AG09319 (cell line): Measurements from ENCODE around the gene FBXL20.

ENCODE experiments used
- DNase-seq: peaks from one replicate; pipeline ENCODE4 v3.0.0-alpha.2; 2010; ENCODE audit warnings: low read depth; ENCODE audit errors: extremely low read depth
- TF ChIP-seq, protein P1 (sequence below): IDR thresholded peaks from 2 replicates; pipeline ENCODE4 v1.5.1; 2011; ENCODE audit warnings: low read depth, mild to moderate bottlenecking, inconsistent platforms, low read length, moderate library complexity

FBXL20 gene

DNA sequence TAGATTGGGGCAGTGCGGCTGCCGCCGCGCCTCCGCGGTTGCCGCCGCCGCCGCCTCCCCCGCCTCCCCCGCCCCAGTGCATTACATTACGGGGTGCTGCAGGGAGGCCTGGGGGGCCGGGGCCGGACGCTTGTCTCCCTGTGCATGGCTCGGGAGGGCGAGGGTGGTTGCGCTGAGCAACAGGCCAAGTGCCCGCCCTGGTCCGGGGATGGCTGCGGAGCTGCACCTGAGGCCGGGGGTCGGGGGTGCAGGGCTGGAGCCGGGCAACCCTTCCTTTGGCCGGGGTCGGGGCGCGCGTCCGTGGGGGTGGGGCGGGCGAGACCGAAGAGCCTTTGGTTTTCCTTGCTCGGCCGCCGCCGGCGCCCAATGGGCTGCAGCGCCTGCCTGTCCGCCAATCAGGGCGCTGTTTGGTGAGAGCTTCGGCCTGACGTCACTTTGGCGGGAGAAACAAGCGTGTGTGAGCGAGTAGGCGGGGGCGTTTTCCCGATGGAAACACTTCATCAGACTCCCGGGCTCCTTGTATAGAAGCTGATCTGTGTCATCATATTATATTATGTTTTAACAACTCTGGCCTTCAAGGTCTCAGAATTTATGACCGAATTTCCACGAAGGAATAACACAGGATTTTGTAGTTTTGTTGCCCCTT, 941 bp upstream of the FBXL20 start:
- TF ChIP-seq, protein P1, sequence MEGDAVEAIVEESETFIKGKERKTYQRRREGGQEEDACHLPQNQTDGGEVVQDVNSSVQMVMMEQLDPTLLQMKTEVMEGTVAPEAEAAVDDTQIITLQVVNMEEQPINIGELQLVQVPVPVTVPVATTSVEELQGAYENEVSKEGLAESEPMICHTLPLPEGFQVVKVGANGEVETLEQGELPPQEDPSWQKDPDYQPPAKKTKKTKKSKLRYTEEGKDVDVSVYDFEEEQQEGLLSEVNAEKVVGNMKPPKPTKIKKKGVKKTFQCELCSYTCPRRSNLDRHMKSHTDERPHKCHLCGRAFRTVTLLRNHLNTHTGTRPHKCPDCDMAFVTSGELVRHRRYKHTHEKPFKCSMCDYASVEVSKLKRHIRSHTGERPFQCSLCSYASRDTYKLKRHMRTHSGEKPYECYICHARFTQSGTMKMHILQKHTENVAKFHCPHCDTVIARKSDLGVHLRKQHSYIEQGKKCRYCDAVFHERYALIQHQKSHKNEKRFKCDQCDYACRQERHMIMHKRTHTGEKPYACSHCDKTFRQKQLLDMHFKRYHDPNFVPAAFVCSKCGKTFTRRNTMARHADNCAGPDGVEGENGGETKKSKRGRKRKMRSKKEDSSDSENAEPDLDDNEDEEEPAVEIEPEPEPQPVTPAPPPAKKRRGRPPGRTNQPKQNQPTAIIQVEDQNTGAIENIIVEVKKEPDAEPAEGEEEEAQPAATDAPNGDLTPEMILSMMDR = no peak
- peak; percentile 77 for DNase-seq

DNA sequence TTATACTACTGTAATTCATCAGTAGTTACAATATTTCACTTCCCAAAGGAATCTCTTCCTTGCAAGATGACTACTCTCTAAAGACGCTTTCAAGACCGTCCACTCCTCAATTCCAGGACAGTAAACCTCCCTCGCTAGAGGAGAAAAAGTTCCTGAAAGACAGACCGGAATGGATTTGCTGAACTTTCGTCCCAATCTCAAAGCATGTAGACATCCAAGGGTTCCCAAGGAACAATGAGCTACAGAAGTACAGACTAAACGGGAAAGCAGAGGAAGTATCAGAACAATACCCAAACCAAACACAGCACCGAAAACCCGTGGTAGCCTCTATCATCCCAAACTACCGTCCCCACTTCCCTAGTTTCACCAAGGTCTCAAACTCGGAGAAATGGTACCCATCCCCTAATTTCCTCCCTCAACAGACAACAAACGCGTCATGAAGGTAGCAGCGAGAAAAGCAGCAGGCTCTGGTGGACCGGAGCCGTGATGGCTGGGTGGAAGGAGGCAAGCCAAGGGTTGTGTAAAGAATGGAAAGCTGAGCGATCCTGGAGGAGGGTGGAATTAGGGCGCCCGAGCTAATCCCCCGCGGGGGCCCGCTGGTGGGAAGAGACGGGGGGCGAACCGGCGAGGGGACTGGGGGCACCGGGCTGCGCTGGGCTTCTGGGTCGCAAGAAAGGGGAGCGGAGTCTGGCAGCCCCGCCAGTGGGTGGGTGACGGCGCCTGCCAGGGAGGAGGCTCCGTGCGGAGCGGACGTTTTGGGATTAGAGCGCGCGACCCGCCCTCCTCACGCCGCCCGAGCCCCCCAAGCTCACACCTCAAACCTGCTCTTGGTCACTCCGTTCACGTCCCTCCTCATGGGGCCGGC, 647 bp downstream of the FBXL20 start:
- DNase-seq = no peak
- TF ChIP-seq, protein P1 = no peak

DNA sequence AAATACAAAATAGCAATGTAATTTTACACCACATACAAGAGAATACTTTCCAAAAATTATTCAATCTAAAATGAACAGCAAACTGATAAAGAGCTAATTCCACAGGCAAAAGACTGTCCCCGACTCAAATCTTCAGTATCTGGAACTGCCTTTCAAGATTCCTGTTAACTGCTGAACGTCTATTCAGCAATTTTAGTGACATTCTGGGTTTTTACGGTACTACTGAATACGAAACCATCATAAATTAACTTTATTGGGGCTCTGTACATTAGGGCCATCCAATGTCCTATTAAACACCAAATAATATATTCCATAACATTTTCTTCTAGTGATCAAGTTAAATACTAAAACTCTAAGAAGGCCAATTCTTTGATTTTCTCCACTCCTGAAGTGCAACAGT, 1.6 kb downstream of the FBXL20 start:
- no peak for DNase-seq
- TF ChIP-seq, protein P1 = no peak

DNA sequence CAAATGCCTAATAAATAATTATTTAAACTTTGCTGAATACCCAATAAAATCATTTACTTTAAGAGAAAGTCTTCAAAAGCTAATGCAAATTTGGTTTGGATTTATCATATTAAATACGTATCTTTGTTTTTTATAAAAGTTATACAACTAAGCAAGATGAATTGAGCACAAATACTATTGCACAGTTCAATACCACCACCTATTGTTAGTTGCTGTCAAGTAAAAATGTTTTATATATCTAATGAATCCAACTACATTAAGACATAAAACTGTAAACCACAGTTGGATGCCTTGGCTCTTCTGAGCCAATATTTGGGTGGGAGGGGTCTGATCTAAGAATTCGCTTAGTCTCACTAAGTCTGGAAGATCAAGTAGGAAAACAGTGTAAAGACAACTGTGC, 7.7 kb downstream of the FBXL20 start:
- TF ChIP-seq, protein P1 = no peak
- DNase-seq = no peak

DNA sequence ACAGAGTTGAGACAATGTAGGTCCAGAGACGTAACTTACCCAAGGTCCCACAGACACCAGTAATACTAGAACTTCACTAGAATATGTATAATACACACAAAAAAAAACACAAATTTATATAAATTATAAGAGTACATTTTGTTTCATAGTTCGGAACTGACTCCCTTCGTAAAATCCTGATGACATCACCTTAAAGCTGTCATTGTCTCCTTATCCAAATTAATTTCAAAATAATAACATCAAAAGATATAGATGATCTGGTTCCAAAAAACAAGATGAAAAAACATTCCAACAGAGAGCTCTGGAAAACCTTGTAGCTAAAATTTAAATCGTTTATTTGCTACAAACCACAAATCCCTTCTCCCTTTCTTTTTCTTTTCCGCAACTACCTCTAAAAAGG, 10.0 kb downstream of the FBXL20 start:
- DNase-seq = no peak
- TF ChIP-seq, protein P1 = no peak

DNA sequence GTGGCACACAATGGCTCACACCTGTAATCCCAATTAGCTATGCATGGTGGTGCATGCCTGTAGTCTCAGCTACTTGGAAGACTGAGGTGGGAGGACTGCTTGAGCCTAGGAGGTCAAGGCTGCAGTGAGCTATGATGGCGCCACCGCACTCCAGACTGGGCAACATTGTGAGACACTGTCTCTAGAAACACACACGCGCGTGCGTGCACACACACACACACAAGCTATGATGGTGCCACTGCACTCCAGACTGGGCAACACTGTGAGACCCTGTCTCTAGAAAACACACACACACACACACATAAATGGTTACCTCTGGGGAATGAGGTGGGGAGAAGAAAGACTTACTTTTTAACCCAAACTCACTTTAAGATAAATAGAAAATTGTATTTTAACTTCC, 16.4 kb downstream of the FBXL20 start:
- TF ChIP-seq, protein P1 = no peak
- no peak for DNase-seq

DNA sequence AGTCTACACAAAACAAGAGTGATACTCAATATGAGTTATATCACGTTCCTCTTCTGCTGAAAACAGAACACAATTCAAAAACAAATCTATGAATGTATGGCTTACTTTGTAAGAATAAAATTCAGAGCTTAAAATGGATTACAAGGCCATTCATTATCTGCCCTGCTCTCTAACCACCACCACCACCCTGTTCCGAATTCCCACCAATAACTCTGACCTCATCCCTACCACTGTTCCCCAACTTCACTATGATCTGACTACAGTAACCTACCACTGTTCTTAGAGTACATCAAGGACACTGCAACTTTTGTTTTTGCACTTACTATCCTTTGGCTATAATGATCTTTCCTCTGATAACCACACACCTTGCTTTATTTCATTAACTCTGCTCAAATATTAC, 21.3 kb downstream of the FBXL20 start:
- no peak for DNase-seq
- TF ChIP-seq, protein P1 = no peak
